Keratinocyte (primary cell): ENCODE data around the gene PIGQ. TPM values are rescaled to one million over a fixed set of nuclear protein-coding genes. Genes with fewer than 3 reads are reported as not detected.

Experiments used
- DNase-seq: peaks from one replicate; pipeline ENCODE4 v3.0.0-alpha.2; 2011; ENCODE audit warnings: low read depth, missing footprints, low spot score
- FAIRE-seq: peaks from 2 replicates; lab custom pipeline; 2011; peaks lifted over from hg19 to GRCh38; lab: Jason Lieb, UNC
- H2AFZ ChIP-seq: 2 replicates; pipeline ENCODE4 v1.6.0; 2012; ENCODE audit warnings: low read length, control low read depth, inconsistent platforms; ENCODE audit not compliant: control insufficient read depth
- H3K27ac ChIP-seq: 2 replicates; pipeline ENCODE4 v1.5.1; 2011; ENCODE audit warnings: low read length; ENCODE audit not compliant: control insufficient read depth, insufficient read depth
- H3K27me3 ChIP-seq: 3 replicates; pipeline ENCODE4 v1.6.0; 2011; ENCODE audit warnings: low read length; ENCODE audit not compliant: control insufficient read depth, insufficient read depth; ENCODE audit errors: extremely low read depth
- H3K36me3 ChIP-seq, 2 experiments: 2 replicates in 1 of 2; 3 replicates in 1 of 2; pipeline ENCODE4 v1.5.1; 2011; ENCODE audit warnings: low read length in 2 of 2, mild to moderate bottlenecking in 1 of 2; ENCODE audit not compliant: control insufficient read depth in 2 of 2, insufficient read depth in 2 of 2; ENCODE audit errors: extremely low read depth in 1 of 2
- H3K4me1 ChIP-seq: 3 replicates; pipeline ENCODE4 v1.5.1; 2011; ENCODE audit warnings: low read length; ENCODE audit not compliant: control insufficient read depth, insufficient read depth; ENCODE audit errors: extremely low read depth
- H3K4me2 ChIP-seq: 3 replicates; pipeline ENCODE4 v1.6.0; 2011; ENCODE audit warnings: low read depth, low read length; ENCODE audit not compliant: control insufficient read depth, insufficient read depth; ENCODE audit errors: extremely low read depth
- H3K4me3 ChIP-seq, 3 experiments: fragments of 200-600 bp in 1 of 3; sonication (generic) in 1 of 3; 2 replicates in 2 of 3; 3 replicates in 1 of 3; pipeline ENCODE4 v1.5.1; 2011 to 2016; ENCODE audit warnings: low read length in 3 of 3, mild to moderate bottlenecking in 3 of 3, control low read depth in 2 of 3, inconsistent platforms in 1 of 3, low read depth in 1 of 3, mixed read lengths in 1 of 3, mixed run types in 1 of 3, moderate library complexity in 1 of 3; ENCODE audit not compliant: control insufficient read depth in 2 of 3, insufficient read depth in 2 of 3; ENCODE audit errors: extremely low read depth in 1 of 3
- H3K79me2 ChIP-seq: 2 replicates; pipeline ENCODE4 v1.6.0; 2012; ENCODE audit warnings: low read length; ENCODE audit not compliant: control insufficient read depth, insufficient read depth
- H3K9ac ChIP-seq: 3 replicates; pipeline ENCODE4 v1.6.0; 2011; ENCODE audit warnings: low read length; ENCODE audit not compliant: control insufficient read depth, insufficient read depth; ENCODE audit errors: extremely low read depth
- H3K9me1 ChIP-seq: 3 replicates; pipeline ENCODE4 v1.6.0; 2011; ENCODE audit warnings: low read length; ENCODE audit not compliant: control insufficient read depth, insufficient read depth; ENCODE audit errors: extremely low read depth
- H3K9me3 ChIP-seq: 2 replicates; pipeline ENCODE4 v1.5.1; 2012; ENCODE audit warnings: low read depth, low read length; ENCODE audit not compliant: control insufficient read depth
- H4K20me1 ChIP-seq: 3 replicates; pipeline ENCODE4 v1.6.0; 2011; ENCODE audit warnings: low read length; ENCODE audit not compliant: control insufficient read depth, insufficient read depth; ENCODE audit errors: extremely low read depth
- EZH2 ChIP-seq: IDR thresholded peaks from one replicate; pipeline ENCODE4 v1.6.1; 2012; ENCODE audit warnings: inconsistent platforms, mild to moderate bottlenecking, low read length, moderate library complexity
- dilution Hi-C: fragments of 300-500 bp; cut with MboI; formaldehyde crosslinking; loops from one replicate; pipeline ENCODE4 v1.7.0; 2020; ENCODE audit warnings: low sequenced_read_pairs; ENCODE audit not compliant: extremely low pct_ligation_motif_present
- polyA plus RNA-seq, 5 experiments: library from polyadenylated mRNA; depleted of rRNA in 3 of 5; stranded (reverse) in 3 of 5; stranded (forward) in 1 of 5; unstranded in 1 of 5; fragments of >200 nt; gene quantifications; 1 replicate in 1 of 5; 2 replicates in 3 of 5; 3 replicates in 1 of 5; pipeline versions ENCODE4 v1.2.1 to v1.2.3, GENCODE V29; 2011 to 2012; ENCODE audit warnings: missing spikeins in 2 of 5, low read depth in 1 of 5, low replicate concordance in 1 of 5
- TF ChIP-seq, protein P1 (sequence below), 3 experiments: IDR thresholded peaks in 1 of 3; conservative IDR thresholded peaks in 1 of 3; optimal IDR thresholded peaks in 1 of 3; 2 replicates in 2 of 3; 3 replicates in 1 of 3; pipeline versions ENCODE3 to v1.5.1; 2011; ENCODE audit warnings: low read length in 3 of 3, mild to moderate bottlenecking in 3 of 3, moderate library complexity in 2 of 3, control low read depth in 1 of 3, inconsistent platforms in 1 of 3; ENCODE audit not compliant: insufficient read depth in 2 of 3; ENCODE audit errors: extremely low read depth in 1 of 3

PIGQ gene
- polyA plus RNA-seq, 1 donor (not counting 4 experiments of a cell fraction or from before 2014, with no cell fraction given) = 11.2 TPM

DNA sequence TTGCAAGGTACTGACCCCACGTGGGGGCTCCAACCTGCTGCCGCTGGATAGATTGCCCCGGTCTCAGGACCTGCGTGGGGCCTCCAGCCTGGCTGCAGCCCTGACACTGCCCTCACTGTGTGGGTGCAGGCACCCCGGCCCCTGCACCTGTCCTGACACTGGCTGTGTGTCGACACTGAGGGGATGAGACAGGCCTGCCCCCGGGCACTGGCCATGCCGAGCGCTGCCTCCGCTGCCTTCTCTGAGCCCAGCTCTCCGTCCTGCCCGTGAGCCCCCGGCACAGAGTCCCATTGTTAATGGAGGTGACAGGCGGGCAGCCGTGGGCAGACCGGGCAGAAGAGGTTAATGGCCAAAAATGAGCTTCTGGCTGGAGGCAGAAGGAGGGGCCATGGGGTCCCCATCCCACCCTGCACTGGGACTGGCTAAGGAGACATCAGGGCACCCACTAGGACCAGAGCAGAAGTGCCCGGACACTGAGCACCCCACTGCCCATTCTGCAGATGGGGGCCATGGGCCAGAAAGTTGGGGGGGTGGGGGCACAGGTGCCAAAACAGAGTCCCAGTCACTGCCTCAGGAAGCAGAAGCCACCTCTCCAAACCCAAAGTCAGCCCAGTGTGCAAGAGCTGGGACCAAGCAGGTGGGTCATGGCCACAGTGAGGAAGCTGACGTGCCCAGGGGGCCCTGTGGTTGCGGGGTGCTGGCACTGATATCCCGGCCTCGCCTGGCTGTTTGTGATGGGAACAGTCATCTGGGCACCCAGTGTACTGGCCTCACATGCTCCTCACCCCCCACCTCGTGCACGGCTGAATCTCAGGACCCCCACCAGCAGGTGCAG is 12.1 kb upstream of the PIGQ start:
- Histone ChIP-seq H2AFZ (no peak overlapping the region), H4K20me1 (no peaks in the 10 kb centered on the region), H3K9me3 (no peaks in the 10 kb centered on the region), H3K9me1 (no peaks in the 10 kb centered on the region), H3K4me1 (peaks cover 12% of the 10 kb centered on the region), H3K4me2 (no peak overlapping the region), H3K4me3 (no peak overlapping the region), H3K79me2 (no peaks in the 10 kb centered on the region), H3K27ac (no peak overlapping the region), H3K9ac (no peak overlapping the region), H3K36me3 (peaks cover 3 to 4% of the 10 kb centered on the region in 2 experiments), H3K27me3 (peaks cover 50% of the 10 kb centered on the region)
- FAIRE-seq (no peak), DNase-seq (no peak)
- dilution Hi-C loops = no loop called here
- no peak for TF ChIP-seq EZH2
- TF ChIP-seq, protein P1, sequence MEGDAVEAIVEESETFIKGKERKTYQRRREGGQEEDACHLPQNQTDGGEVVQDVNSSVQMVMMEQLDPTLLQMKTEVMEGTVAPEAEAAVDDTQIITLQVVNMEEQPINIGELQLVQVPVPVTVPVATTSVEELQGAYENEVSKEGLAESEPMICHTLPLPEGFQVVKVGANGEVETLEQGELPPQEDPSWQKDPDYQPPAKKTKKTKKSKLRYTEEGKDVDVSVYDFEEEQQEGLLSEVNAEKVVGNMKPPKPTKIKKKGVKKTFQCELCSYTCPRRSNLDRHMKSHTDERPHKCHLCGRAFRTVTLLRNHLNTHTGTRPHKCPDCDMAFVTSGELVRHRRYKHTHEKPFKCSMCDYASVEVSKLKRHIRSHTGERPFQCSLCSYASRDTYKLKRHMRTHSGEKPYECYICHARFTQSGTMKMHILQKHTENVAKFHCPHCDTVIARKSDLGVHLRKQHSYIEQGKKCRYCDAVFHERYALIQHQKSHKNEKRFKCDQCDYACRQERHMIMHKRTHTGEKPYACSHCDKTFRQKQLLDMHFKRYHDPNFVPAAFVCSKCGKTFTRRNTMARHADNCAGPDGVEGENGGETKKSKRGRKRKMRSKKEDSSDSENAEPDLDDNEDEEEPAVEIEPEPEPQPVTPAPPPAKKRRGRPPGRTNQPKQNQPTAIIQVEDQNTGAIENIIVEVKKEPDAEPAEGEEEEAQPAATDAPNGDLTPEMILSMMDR (optimal IDR thresholded peaks at IDR 0.05 in 1 of 3, IDR thresholded peaks at IDR 0.05 in 1 of 3, conservative IDR thresholded peaks at IDR 0.05 in 1 of 3; ENCODE audit: extremely low read depth in 1 of 3, insufficient read depth in 2 of 3, low read length in 3 of 3) = no peak

GRCh38 chr16:558298-559020 is 11.3 kb upstream of the PIGQ start:
- no peak for TF ChIP-seq EZH2
- TF ChIP-seq, protein P1 (optimal IDR thresholded peaks at IDR 0.05 in 1 of 3, IDR thresholded peaks at IDR 0.05 in 1 of 3, conservative IDR thresholded peaks at IDR 0.05 in 1 of 3; ENCODE audit: extremely low read depth in 1 of 3, insufficient read depth in 2 of 3, low read length in 3 of 3) = no peak
- H3K4me3 ChIP-seq = no peak overlapping the region
- no peak overlapping the region for H3K4me2 ChIP-seq
- peaks cover 2 to 3% of the 10 kb centered on the region in 2 experiments for H3K36me3 ChIP-seq
- no peak for FAIRE-seq
- H2AFZ ChIP-seq = no peak overlapping the region
- H4K20me1 ChIP-seq = no peaks in the 10 kb centered on the region
- dilution Hi-C loops = no loop called here
- H3K9me1 ChIP-seq = no peaks in the 10 kb centered on the region
- H3K27ac ChIP-seq = no peak overlapping the region
- H3K27me3 ChIP-seq = peaks cover 50% of the 10 kb centered on the region
- no peak overlapping the region for H3K9ac ChIP-seq
- H3K9me3 ChIP-seq = no peaks in the 10 kb centered on the region
- DNase-seq = no peak
- H3K79me2 ChIP-seq = no peaks in the 10 kb centered on the region
- H3K4me1 ChIP-seq = peaks cover 12% of the 10 kb centered on the region
